Ovary (tissue), 9 donors: ENCODE measurements around the gene AP1S2. TPM values are rescaled to one million over a fixed set of nuclear protein-coding genes. Genes with fewer than 3 reads are reported as not detected.

ENCODE experiments used
- DNase-seq, 5 donors: peaks; one replicate each; pipeline ENCODE4 v3.0.0-alpha.2; 2019 to 2020
- H3K27ac ChIP-seq, 2 donors: fragments of 200-600 bp; one replicate each; pipeline versions ENCODE4 v1.5.1 to v1.8.0; 2019 to 2022
- H3K27me3 ChIP-seq: fragments of 200-600 bp; one replicate; pipeline ENCODE4 v1.8.0; 2022
- H3K36me3 ChIP-seq: fragments of 200-600 bp; sonication (generic); one replicate; pipeline ENCODE4 v1.5.1; 2019
- H3K4me1 ChIP-seq: one replicate; pipeline ENCODE4 v1.8.1; 2013; ENCODE audit warnings: mild to moderate bottlenecking, moderate library complexity; ENCODE audit not compliant: insufficient read depth
- H3K4me3 ChIP-seq: fragments of 200-600 bp; sonication (generic); one replicate; pipeline ENCODE4 v1.5.1; 2017
- H3K9me3 ChIP-seq, 2 donors: fragments of 200-600 bp in 1 of 2; sonication (generic) in 1 of 2; one replicate each; pipeline versions ENCODE4 v1.5.1 to v1.8.1; 2013 to 2019; ENCODE audit warnings: mild to moderate bottlenecking in 1 of 2, moderate library complexity in 1 of 2
- CTCF ChIP-seq, 3 donors: fragments of 450-650 bp in 2 of 3; fragments of 200-600 bp in 1 of 3; IDR thresholded peaks; one replicate each; pipeline versions ENCODE4 v1.5.1 to v1.8.0; 2016 to 2022; ENCODE audit warnings: antibody characterized with exemption in 3 of 3, mild to moderate bottlenecking in 1 of 3
- EP300 ChIP-seq: sonication (generic); formaldehyde crosslinking; IDR thresholded peaks from one replicate; pipeline ENCODE4 v1.6.1; 2017; ENCODE audit warnings: antibody characterized with exemption
- POLR2A ChIP-seq: fragments of 450-650 bp; IDR thresholded peaks from one replicate; pipeline ENCODE4 v1.6.1; 2017; ENCODE audit warnings: antibody characterized with exemption, mild to moderate bottlenecking, moderate library complexity
- WGBS, 3 donors: extraction: QIAGEN DNeasy Blood & Tissue Kit in 1 of 3; methylation state at CpG; one replicate each; pipeline versions ENCODE4 v1.1.5 to v1.1.7; 2013 to 2017; 5-methylcytosine and 5-hydroxymethylcytosine counted together
- intact Hi-C, 4 donors: fragments of 100-400 bp; cut with DNase I; formaldehyde crosslinking; loops; one replicate each; pipeline versions ENCODE4 v1.11.0 to v1.15.1; 2022 to 2023
- polyA plus RNA-seq, 2 donors: library from polyadenylated mRNA; stranded (reverse); fragments of 200-250 nt in 1 of 2; fragments of 350-450 nt in 1 of 2; fragmentation: Illumina TruSeq in 1 of 2; extraction: RNeasy Lipid Tissue Mini Kit (QIAGEN cat#74804) in 1 of 2; gene quantifications; one replicate each; pipeline ENCODE4 v1.2.3, GENCODE V29; 2013 to 2014
- total RNA-seq, 7 donors: library from RNA; depleted of rRNA in 2 of 7; stranded (reverse); fragments of >200 nt in 2 of 7; fragmentation: NEBNext Ultra II Directional in 3 of 7; extraction: Animal tissue kit (Norgen Biotek cat#: 25700) in 3 of 7; gene quantifications; one replicate each; pipeline versions ENCODE4 v1.1.0 to v1.2.4, GENCODE V29; 2016 to 2023
- donor health status: DM: no; HTN: no; CAD: no; lungs with moderate emphysema.
- donor health status: DM: no; HTN: no; CAD: no.
- donor health status: Bipolar disorder and iron deficiency.
- donor health status: DM: yes; HTN: yes; CAD: no.
- donor health status: DM: no; HTN: no; CAD: no.
- donor health status: DM: yes; HTN: yes; CAD: no.

Gene AP1S2
- total and polyA plus RNA-seq, 9 donors: 13.0 to 33.1 (median 16.6) TPM

- no peak overlapping the region for H3K4me3 ChIP-seq
- no peak for TF ChIP-seq EP300
- TF ChIP-seq CTCF (IDR thresholded peaks at IDR 0.05): no peak
- TF ChIP-seq POLR2A: no peak
- H3K36me3 ChIP-seq: no peaks in the 10 kb centered on the region
- H3K4me1 ChIP-seq: no peaks in the 10 kb centered on the region
- H3K9me3 ChIP-seq: no peaks in the 10 kb centered on the region
- intact Hi-C loops: no loop called here
- no peaks in the 10 kb centered on the region for H3K27me3 ChIP-seq
- 59 to 79% (median 78%) methylated on average over 3 of the region's 3 CpGs for WGBS, 3 donors
- DNase-seq: no peak
- no peak overlapping the region for H3K27ac ChIP-seq
These were observed 11.5 kb upstream of the AP1S2 start for GRCh38 chrX:15866147-15866546.

GRCh38 chrX:15864629-15865028 lies 10.0 kb upstream of the AP1S2 start:
- Histone ChIP-seq H3K27me3 (no peaks in the 10 kb centered on the region), H3K36me3 (no peaks in the 10 kb centered on the region), H3K4me1 (no peaks in the 10 kb centered on the region), H3K9me3 (no peaks in the 10 kb centered on the region), H3K4me3 (no peak overlapping the region), H3K27ac (no peak overlapping the region)
- intact Hi-C loops: no loop called here
- TF ChIP-seq POLR2A (no peak), CTCF (IDR thresholded peaks at IDR 0.05) (no peak), EP300 (no peak)
- no peak for DNase-seq

GRCh38 chrX:15864023-15864422 lies 9.4 kb upstream of the AP1S2 start:
- no peak for DNase-seq
- H3K27me3 ChIP-seq: no peaks in the 10 kb centered on the region
- no peaks in the 10 kb centered on the region for H3K36me3 ChIP-seq
- H3K27ac ChIP-seq: no peak overlapping the region
- H3K9me3 ChIP-seq: no peaks in the 10 kb centered on the region
- 60 to 79% (median 72%) methylated on average over 3 of the region's 3 CpGs for WGBS, 3 donors
- no peaks in the 10 kb centered on the region for H3K4me1 ChIP-seq
- no peak for TF ChIP-seq CTCF (IDR thresholded peaks at IDR 0.05)
- no peak for TF ChIP-seq EP300
- no peak for TF ChIP-seq POLR2A
- H3K4me3 ChIP-seq: no peak overlapping the region
- intact Hi-C loops: no loop called here

GRCh38 chrX:15860921-15861320 lies 6.3 kb upstream of the AP1S2 start:
- no peak overlapping the region for H3K27ac ChIP-seq
- no peaks in the 10 kb centered on the region for H3K9me3 ChIP-seq
- intact Hi-C loops: no loop called here
- no peak overlapping the region for H3K4me3 ChIP-seq
- WGBS, 3 donors: 80 to 89% (median 84%) methylated on average over 3 of the region's 3 CpGs
- H3K27me3 ChIP-seq: no peaks in the 10 kb centered on the region
- no peak for DNase-seq
- H3K4me1 ChIP-seq: no peaks in the 10 kb centered on the region
- TF ChIP-seq EP300 (no peak), POLR2A (no peak), CTCF (IDR thresholded peaks at IDR 0.05) (no peak)
- H3K36me3 ChIP-seq: no peaks in the 10 kb centered on the region

GRCh38 chrX:15858051-15858450 lies 3.4 kb upstream of the AP1S2 start:
- TF ChIP-seq EP300: no peak
- no peak for TF ChIP-seq POLR2A
- TF ChIP-seq CTCF (IDR thresholded peaks at IDR 0.05): no peak
- no peaks in the 10 kb centered on the region for H3K27me3 ChIP-seq
- H3K9me3 ChIP-seq: no peaks in the 10 kb centered on the region
- no peaks in the 10 kb centered on the region for H3K36me3 ChIP-seq
- DNase-seq: no peak
- no peak overlapping the region for H3K27ac ChIP-seq
- peaks cover 2% of the 10 kb centered on the region for H3K4me1 ChIP-seq
- WGBS, 3 donors: 74 to 81% (median 81%) methylated on average over 1 of the region's 1 CpG
- intact Hi-C loops: no loop called here
- no peak overlapping the region for H3K4me3 ChIP-seq
